Measurements from ENCODE around the gene ABHD3.
"Not testable (repeated sequence)": the region's sequence is repeated elsewhere in the genome, so short reads cannot be mapped to it uniquely, and the experiment has no call there.

The ABHD3 gene

GRCh38 chr18:21702602-21703001, 2.0 kb downstream of the ABHD3 start:
- DNase-seq, result no peak

DNA sequence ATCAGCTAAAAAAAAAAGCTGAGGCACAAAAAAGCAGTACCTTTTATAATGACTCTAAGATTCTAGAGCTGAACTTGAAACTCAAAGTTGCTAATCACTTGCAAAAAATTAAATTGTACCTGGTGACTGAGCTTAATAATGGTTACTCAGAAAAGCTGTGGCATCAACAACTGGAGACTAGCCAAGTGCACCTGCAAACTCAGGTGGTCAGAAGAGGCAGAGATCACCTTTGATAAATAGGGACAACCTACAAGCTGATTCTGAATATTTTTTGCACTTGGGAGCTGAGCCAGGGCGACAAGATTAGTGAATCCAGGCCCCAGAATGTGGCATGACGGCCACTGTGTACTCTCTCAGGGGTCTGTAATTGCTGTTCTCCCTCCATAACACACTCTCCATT, 3.0 kb downstream of the ABHD3 start:
- DNase-seq, result no peak

GRCh38 chr18:21700528-21701075, 4.0 kb downstream of the ABHD3 start:
- DNase-seq, result no peak

DNA sequence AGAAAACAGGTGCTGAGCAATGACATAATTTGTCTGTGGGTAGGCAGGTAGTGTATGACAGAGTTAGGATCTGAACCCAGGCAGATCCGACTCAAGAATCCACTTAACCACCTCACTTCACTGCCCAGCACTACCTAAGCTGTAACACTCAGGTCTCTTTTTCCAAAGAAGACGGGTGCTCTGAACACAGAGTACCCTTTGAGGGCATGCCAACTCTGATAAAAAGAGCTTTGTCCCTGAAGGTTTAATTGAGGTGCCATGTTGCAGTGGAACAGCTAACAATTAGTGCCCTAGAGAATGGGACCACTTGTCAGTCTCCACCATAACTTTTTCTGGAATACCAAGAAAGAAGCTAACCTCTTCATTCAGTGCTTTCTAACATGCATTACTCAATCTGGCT, 11.3 kb downstream of the ABHD3 start:
- DNase-seq, result no peak

DNA sequence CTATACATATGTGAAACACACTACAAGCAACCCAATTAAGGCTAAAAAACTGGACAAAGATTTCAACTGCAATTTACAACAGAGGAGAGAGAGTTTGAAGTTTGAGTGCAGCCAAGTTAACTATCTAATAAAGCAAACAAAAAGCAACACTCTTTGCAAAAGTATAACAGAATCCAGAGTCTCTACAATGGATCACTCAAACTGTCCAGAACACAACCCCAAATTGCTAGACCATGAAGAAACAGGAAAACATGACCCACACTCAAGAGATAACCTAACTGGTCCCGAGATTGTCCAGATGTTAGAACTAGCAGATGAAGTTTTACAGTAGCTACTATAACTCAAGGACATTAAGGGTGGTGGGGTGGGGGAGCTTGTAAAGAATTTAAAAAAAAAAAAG, 14.8 kb downstream of the ABHD3 start:
- DNase-seq, result no peak

GRCh38 chr18:21686282-21687105, 18.1 kb downstream of the ABHD3 start:
- no peak for DNase-seq

- DNase-seq, result not testable (repeated sequence)
Observed at GRCh38 chr18:21685556-21685981, 19.0 kb downstream of the ABHD3 start.

DNA sequence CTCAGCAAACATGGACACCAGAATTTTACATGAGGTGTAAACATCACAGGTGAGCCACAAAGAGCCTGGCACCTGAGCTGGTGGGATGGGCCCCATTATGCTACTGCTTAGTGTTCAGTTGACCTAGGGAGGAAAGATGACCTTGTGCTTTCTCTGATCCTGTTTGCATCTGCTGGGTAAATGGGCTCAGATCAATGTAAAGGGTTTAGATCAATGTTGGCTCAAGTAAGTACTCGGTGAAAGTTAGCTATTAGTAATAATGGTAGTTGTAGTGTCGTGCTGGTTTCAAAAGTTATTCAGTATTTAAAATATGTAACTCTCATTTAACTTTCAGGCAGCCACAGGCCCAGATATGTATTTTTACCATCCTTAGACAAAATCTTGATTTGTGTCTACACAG, 19.8 kb downstream of the ABHD3 start:
- no peak for DNase-seq

GRCh38 chr18:21682371-21683051, 22.1 kb downstream of the ABHD3 start:
- DNase-seq, result no peak

- DNase-seq, result no peak
Observed at GRCh38 chr18:21680161-21680560, 24.4 kb downstream of the ABHD3 start.

DNA sequence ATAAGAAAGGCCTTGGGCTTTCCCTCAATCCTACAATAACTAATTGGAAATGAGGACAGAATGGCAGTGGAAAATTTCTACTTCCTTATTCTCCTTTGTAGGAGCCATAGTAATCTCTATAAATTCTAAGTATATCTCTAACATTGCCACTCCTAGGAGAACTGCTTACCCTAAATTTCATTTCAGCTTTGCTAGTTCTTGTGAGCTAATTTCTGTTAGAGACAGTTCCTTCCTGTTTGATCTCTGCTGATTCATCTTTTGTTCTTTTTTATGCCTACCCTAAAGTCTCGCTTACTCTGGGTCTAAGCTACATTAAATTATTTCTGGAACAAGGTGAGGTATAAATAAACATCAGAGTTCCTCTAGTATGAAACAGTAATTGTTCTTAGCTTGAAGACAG, 25.7 kb downstream of the ABHD3 start:
- DNase-seq, result no peak

- not testable (repeated sequence) for DNase-seq
Observed at GRCh38 chr18:21675354-21675753, 29.2 kb downstream of the ABHD3 start.

DNA sequence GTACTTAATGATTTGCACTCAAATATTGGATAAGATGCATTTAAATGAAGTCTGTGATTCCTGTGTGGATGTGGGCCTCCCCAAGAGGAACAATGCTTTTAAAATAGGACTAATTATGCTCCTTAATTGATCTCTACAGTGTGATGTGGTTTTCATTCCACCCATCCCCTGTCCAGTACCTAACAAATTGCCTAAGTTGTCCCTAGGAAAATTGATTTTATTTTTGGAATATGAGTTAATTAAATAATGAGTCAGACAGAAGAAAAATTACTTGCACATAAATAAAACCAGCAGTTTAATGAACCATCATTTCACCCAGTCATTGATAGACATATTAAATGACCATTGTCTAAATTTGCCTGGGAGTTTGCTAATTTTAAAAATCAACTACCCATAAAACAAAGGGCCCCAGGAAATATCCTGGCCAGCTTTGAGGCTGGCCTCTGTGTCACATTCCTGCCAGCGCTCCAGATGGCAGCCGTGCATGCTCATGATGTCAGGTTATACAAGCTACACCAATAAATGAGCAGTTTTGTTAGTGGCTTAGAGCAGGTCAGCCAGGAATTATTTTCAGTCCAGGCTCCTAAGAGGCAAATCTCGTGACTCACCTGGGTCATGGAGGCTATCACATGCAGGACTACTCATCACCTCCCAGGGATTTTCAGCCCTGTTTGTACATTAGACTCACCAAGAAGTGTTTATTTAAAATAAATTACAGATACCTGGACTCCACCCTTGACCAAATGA, 31.9 kb downstream of the ABHD3 start:
- no peak for DNase-seq

GRCh38 chr18:21669736-21670285, 34.8 kb downstream of the ABHD3 start:
- no peak for DNase-seq

GRCh38 chr18:21664069-21664468, 40.5 kb downstream of the ABHD3 start:
- no peak for DNase-seq

DNA sequence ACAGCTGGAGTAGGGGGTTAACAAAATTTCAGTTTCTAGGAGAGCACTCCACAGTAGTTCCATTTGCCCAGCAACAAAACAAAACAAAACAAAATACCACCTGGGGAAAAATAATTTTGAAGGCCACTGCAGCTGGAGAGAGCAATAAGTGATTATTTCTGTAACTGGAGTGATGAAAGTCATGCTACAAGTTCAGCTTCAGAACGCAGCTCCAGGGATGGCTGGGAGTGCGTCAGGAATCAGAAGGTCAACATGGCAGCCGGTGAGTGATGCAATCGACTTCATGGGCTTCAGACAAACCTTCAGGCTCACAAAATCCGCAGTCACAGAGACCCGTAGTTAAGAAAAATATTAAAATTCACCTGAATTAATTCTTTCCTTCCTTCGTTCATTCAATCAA, 41.0 kb downstream of the ABHD3 start:
- no peak for DNase-seq

- no peak for DNase-seq
Observed at GRCh38 chr18:21662581-21662980, 42.0 kb downstream of the ABHD3 start.

GRCh38 chr18:21660078-21660477, 44.5 kb downstream of the ABHD3 start:
- DNase-seq, result no peak

DNA sequence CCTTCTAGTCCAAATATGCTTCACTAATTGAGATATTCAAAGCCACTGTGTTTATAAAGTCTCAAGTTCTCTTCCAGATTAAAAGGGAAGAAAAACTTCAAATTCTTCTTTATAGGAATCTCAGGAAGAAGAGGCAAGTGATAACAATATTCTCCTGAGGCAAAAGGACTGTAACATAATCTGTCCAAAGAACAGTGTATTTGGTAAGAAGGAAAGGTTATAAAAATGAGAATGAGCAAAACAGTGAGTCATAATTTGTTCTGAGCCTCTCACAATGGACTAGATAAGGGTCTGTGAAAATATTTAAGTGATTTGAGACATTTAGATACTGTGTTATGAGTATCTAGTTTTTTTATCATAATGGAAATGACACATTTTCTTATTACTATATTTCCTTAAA, 48.2 kb downstream of the ABHD3 start:
- DNase-seq, result no peak

- DNase-seq, result no peak
Observed at GRCh38 chr18:21653361-21653760, 51.2 kb downstream of the ABHD3 start.

DNA sequence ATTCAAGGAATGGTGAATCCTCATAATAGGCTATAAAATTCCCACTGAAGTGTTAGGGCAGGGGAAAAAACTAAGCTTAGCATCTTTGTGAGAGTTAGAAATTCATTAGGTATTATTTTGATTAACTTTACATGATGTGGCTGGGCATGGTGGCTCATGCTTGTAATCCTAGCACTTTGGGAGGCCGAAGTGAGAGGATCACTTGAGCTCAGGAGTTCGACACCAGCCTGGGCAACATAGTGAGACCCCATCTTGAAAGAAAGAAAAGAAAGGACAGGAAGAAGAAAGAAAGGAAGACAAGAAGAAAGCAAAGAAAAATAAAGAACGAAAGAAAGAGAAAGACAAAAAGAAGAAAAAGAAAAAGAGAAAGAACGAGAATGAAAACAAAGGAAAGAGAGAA, 52.5 kb downstream of the ABHD3 start:
- DNase-seq, result no peak

DNA sequence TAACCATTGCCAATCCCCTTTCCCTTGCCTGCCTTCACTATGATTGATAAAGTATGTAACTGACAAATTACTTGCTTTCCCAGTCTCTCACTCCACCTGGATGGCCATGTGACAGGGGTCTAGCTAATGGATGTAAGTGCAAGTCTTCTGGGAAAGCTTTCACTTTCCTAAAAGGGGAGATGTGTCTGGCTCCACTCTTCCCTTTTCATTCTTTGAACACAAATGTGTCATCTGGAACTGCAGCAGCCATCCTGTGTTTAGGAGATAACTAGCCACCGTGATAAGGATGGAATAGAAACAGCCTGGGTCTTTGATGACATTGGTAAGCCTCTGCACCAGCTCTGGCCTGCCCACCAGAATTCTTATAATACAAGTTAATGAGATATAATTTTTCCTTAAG, 54.3 kb downstream of the ABHD3 start:
- no peak for DNase-seq

DNA sequence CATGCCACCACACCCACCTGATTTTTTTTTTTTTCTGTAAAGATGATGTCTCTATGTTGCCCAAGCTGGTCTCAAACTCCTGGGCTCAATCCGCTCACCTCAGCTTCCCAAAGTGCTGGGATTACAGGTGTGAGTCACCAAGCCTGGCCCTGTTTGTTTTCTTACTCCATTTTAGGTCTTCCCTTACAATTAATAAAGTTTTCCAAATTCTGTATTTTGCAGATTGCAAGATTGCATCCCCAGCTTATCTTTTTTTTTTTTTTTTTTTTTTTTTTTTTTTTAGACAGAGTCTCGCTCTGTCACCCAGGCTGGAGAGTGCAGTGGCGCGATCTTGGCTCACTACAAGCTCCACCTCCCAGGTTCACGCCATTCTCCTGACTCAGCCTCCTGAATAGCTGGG, 64.2 kb downstream of the ABHD3 start:
- DNase-seq, result not testable (repeated sequence)

Data from effector CD4-positive, alpha-beta T cell (primary cell).